Left lung (tissue), 10 donors: ENCODE data around the gene PREX1. TPM values are rescaled to one million over a fixed set of nuclear protein-coding genes. Genes with fewer than 3 reads are reported as not detected.

Experiments used
- ATAC-seq: fragments of 200-7000 bp; cut with Tn5 transposase; one replicate; pipeline ENCODE4 v1.9.1; 2020; ENCODE audit warnings: moderate library complexity
- DNase-seq, 4 donors: peaks; one replicate each; pipeline ENCODE4 v3.0.0-alpha.2; 2013 to 2020
- H3K27ac ChIP-seq, 2 donors: fragments of 200-600 bp; sonication (generic) in 1 of 2; one replicate each; pipeline versions ENCODE4 v1.5.0 to v1.8.0; 2020 to 2021
- H3K27me3 ChIP-seq, 2 donors: fragments of 200-600 bp; sonication (generic) in 1 of 2; one replicate each; pipeline versions ENCODE4 v1.5.0 to v1.8.0; 2020 to 2021
- H3K36me3 ChIP-seq, 2 donors: fragments of 200-600 bp; sonication (generic) in 1 of 2; one replicate each; pipeline versions ENCODE4 v1.5.0 to v1.8.0; 2020 to 2021
- H3K4me1 ChIP-seq, 2 donors: fragments of 200-600 bp; one replicate each; pipeline ENCODE4 v1.8.0; 2021
- H3K4me3 ChIP-seq, 2 donors: fragments of 200-600 bp; sonication (generic) in 1 of 2; one replicate each; pipeline versions ENCODE4 v1.5.0 to v1.8.0; 2020 to 2021; ENCODE audit warnings: mild to moderate bottlenecking in 1 of 2
- H3K9me3 ChIP-seq, 2 donors: fragments of 200-600 bp; sonication (generic) in 1 of 2; one replicate each; pipeline versions ENCODE4 v1.5.0 to v1.8.0; 2020 to 2021
- intact Hi-C, 2 donors: fragments of 100-400 bp; cut with DNase I; formaldehyde crosslinking; loops; one replicate each; pipeline versions ENCODE4 v1.11.2 to v1.14.2; 2022
- polyA plus RNA-seq, 6 donors: library from polyadenylated mRNA; unstranded; fragments of 120-200 nt; gene quantifications; one replicate each; pipeline ENCODE4 v1.2.1, GENCODE V29; 2013; ENCODE audit not compliant: insufficient read length in 6 of 6
- total RNA-seq, 2 donors: library from RNA; stranded (reverse); fragmentation: NEBNext Ultra II Directional; extraction: Animal tissue kit (Norgen Biotek cat#: 25700); gene quantifications; one replicate each; pipeline ENCODE4 v1.2.1, GENCODE V29; 2021
- TF ChIP-seq, protein P1 (sequence below), 2 donors: fragments of 200-600 bp; sonication (generic) in 1 of 2; IDR thresholded peaks; one replicate each; pipeline versions ENCODE4 v1.5.0 to v1.8.0; 2021; ENCODE audit warnings: antibody characterized with exemption in 2 of 2
- donor health status: DM: no; HTN: yes; CAD: no.
- donor health status: DM: no; HTN: no; CAD: no.

Gene PREX1
- total and polyA plus RNA-seq, 8 donors, result 20.3 to 111 (median 26.1) TPM

DNA sequence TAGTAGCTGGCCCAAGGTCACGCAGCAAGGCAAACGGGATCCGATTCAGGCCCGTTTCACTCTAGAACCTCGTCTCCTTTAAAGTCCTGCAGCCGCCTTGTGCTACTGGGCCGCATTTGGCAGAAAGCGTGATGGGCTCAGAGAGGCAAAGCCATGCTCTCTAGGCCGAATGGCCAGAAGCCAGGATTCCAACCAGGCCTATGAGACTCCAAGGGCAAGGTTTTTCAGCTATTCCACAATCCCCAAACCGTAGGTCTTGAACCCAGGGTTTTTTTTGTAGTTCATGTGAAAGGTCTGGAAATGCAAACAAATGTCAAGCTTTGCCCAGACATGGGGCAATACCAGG is 174.1 kb downstream of the PREX1 start:
- DNase-seq, result no peak
- Histone ChIP-seq H3K36me3 (peaks cover 0 to 100% of the 10 kb centered on the region in 2 donors), H3K4me3 (no peak overlapping the region), H3K27me3 (peaks cover 0 to 6% of the 10 kb centered on the region in 2 donors), H3K27ac (no peak overlapping the region), H3K9me3 (no peaks in the 10 kb centered on the region), H3K4me1 (peaks cover 0 to 7% of the 10 kb centered on the region in 2 donors)
- intact Hi-C loops, result no loop called here
- TF ChIP-seq, protein P1, sequence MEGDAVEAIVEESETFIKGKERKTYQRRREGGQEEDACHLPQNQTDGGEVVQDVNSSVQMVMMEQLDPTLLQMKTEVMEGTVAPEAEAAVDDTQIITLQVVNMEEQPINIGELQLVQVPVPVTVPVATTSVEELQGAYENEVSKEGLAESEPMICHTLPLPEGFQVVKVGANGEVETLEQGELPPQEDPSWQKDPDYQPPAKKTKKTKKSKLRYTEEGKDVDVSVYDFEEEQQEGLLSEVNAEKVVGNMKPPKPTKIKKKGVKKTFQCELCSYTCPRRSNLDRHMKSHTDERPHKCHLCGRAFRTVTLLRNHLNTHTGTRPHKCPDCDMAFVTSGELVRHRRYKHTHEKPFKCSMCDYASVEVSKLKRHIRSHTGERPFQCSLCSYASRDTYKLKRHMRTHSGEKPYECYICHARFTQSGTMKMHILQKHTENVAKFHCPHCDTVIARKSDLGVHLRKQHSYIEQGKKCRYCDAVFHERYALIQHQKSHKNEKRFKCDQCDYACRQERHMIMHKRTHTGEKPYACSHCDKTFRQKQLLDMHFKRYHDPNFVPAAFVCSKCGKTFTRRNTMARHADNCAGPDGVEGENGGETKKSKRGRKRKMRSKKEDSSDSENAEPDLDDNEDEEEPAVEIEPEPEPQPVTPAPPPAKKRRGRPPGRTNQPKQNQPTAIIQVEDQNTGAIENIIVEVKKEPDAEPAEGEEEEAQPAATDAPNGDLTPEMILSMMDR (IDR thresholded peaks at IDR 0.05), result no peak
- ATAC-seq, result no peak

DNA sequence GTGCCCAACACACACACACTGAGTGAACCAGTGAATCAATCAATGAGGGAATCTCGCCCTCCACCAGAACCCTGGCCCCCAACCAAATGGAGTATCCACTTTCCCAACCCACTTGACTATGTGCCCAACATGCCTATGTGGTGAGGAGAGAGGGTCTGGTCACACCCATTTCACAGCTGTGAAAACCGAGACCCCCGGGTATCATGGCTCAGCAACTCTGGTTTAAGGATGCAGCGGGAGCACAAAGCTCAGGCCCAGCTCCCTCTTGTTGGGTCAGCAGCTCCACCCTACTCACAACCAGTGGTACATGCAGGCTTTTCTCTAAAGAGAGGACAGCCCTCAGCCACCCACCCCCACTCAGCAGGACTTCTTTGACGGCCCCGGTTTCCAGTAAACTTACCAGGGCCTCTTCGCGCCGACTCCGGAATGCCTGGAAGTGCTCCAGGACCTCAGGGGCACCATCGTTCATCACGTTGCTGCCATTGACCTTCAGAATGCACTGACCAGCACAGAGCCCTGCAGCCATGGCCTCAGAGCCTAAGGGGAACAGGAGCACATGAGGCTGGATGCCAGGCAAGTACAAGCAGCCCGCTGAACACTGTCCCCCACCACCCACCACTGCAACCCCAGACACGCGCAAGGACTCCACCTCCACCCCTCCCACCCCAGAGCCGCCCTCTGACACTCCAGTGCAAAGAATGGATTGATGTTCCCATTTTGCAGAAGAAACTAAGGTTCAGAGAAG is 174.7 kb downstream of the PREX1 start:
- H3K27ac ChIP-seq, result no peak overlapping the region
- DNase-seq (no peak), ATAC-seq (no peak)
- H3K9me3 ChIP-seq, result no peaks in the 10 kb centered on the region
- TF ChIP-seq, protein P1 (IDR thresholded peaks at IDR 0.05), result no peak
- H3K36me3 ChIP-seq, result peaks cover 0 to 100% of the 10 kb centered on the region in 2 donors
- H3K27me3 ChIP-seq, result peaks cover 0 to 3% of the 10 kb centered on the region in 2 donors
- intact Hi-C loops, result no loop called here
- no peak overlapping the region for H3K4me3 ChIP-seq
- peaks cover 0 to 3% of the 10 kb centered on the region in 2 donors for H3K4me1 ChIP-seq

DNA sequence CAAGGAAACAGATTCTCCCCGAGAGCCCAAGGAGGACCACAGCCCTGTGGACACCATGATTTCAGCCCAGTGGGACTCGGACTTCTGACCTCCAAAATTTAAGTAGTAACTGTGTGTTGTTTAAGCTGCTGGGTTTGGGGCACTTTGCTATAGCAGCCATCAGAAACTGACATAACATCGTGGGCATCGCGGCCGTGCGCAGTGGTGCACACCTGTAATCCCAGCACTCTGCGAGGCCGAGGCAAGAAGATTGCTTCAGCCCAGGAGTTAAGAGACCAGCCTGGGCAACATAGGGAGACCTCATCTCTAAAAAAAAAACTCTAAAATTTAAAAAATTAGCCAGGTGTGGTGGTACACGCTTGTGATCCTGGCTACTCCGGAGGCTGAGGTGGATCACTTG is 175.8 kb downstream of the PREX1 start:
- ATAC-seq, result no peak
- no peak overlapping the region for H3K27ac ChIP-seq
- no peaks in the 10 kb centered on the region for H3K27me3 ChIP-seq
- intact Hi-C loops, result no loop called here
- no peaks in the 10 kb centered on the region for H3K4me1 ChIP-seq
- TF ChIP-seq, protein P1 (IDR thresholded peaks at IDR 0.05), result no peak
- no peak for DNase-seq
- H3K36me3 ChIP-seq, result peaks cover 0 to 100% of the 10 kb centered on the region in 2 donors
- no peaks in the 10 kb centered on the region for H3K9me3 ChIP-seq
- no peak overlapping the region for H3K4me3 ChIP-seq

DNA sequence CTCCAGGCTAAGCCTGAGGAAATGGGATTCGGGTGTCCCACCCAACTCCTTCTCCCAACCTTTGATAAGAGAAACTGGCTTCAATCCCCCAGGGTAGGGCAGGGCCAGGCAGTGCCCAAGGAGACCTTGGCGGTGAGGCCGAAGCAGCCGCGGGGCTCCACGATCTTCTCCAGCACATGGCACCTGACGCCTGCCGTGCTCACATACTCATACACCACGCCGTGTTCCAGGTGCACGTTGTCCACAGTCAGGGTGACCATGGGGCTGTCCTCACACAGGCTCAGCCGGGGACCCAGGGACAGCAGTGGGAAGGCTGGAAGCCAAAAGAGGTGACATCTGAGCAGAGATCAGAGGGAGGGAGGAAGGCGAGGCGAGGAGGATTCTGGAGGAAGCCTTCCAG is 176.5 kb downstream of the PREX1 start:
- H3K36me3 ChIP-seq, result peaks cover 0 to 100% of the 10 kb centered on the region in 2 donors
- H3K4me3 ChIP-seq, result no peak overlapping the region
- no peaks in the 10 kb centered on the region for H3K9me3 ChIP-seq
- H3K4me1 ChIP-seq, result no peaks in the 10 kb centered on the region
- H3K27me3 ChIP-seq, result no peaks in the 10 kb centered on the region
- H3K27ac ChIP-seq, result no peak overlapping the region
- TF ChIP-seq, protein P1 (IDR thresholded peaks at IDR 0.05), result no peak
- no peak for ATAC-seq
- DNase-seq, result no peak
- intact Hi-C loops, result no loop called here

DNA sequence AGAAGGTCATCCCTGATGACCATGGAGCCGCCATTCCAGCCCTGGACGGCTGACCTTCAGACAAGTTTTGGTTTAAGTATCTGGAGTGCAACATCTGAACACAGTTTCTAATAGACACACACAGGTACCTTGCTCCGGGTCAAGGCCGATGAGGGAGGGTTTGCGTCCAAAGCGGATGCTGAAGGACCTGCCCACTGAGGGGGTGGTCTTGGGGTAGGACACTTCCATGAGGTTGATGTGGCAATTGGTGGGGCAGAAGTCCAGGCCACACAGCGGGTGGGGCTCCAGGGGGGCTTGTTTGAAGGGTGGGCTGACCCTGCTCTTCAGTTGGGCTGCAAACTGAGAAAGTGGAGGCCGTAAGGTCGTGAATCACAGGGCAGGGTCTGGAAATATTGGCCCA is 177.9 kb downstream of the PREX1 start:
- H3K27ac ChIP-seq, result no peak overlapping the region
- H3K9me3 ChIP-seq, result no peaks in the 10 kb centered on the region
- TF ChIP-seq, protein P1 (IDR thresholded peaks at IDR 0.05), result no peak
- H3K4me1 ChIP-seq, result no peaks in the 10 kb centered on the region
- DNase-seq (no peak), ATAC-seq (no peak)
- intact Hi-C loops, result no loop called here
- H3K36me3 ChIP-seq, result peaks cover 0 to 100% of the 10 kb centered on the region in 2 donors
- H3K27me3 ChIP-seq, result no peaks in the 10 kb centered on the region
- H3K4me3 ChIP-seq, result no peak overlapping the region
